Spleen (tissue), 13 donors: ENCODE data around the gene SLC2A11. TPM values are rescaled to one million over a fixed set of nuclear protein-coding genes. Genes with fewer than 3 reads are reported as not detected.
A peak's percentile ranks its signal among the peaks of the same experiment; 100 is the strongest.

Source experiments
- DNase-seq: peaks from one replicate; pipeline ENCODE4 v3.0.0-alpha.2; 2020
- H3K27ac ChIP-seq, 8 donors: fragments of 200-600 bp; sonication (generic) in 7 of 8; 1 replicate in 4 of 8; 2 replicates in 4 of 8; pipeline versions ENCODE4 v1.5.0 to v1.8.0; 2016 to 2021; ENCODE audit warnings: inconsistent platforms in 4 of 8, mild to moderate bottlenecking in 4 of 8, moderate library complexity in 1 of 8
- H3K27me3 ChIP-seq, 7 donors: fragments of 200-600 bp; sonication (generic) in 6 of 7; replicated peaks in 1 of 7; 1 replicate in 4 of 7; 2 replicates in 3 of 7; pipeline versions ENCODE4 v1.5.0 to v1.8.0; 2016 to 2021; ENCODE audit warnings: inconsistent platforms in 3 of 7, mild to moderate bottlenecking in 1 of 7
- H3K36me3 ChIP-seq, 6 donors: fragments of 200-600 bp; sonication (generic) in 5 of 6; 1 replicate in 4 of 6; 2 replicates in 2 of 6; pipeline versions ENCODE4 v1.5.0 to v1.8.0; 2016 to 2021; ENCODE audit warnings: inconsistent platforms in 2 of 6
- H3K4me1 ChIP-seq, 6 donors: fragments of 200-600 bp; sonication (generic) in 5 of 6; 1 replicate in 3 of 6; 2 replicates in 3 of 6; pipeline versions ENCODE4 v1.5.0 to v1.8.0; 2016 to 2021; ENCODE audit warnings: inconsistent platforms in 3 of 6
- H3K4me3 ChIP-seq, 8 donors: fragments of 200-600 bp; sonication (generic) in 7 of 8; 1 replicate in 4 of 8; 2 replicates in 4 of 8; pipeline versions ENCODE4 v1.5.0 to v1.8.0; 2016 to 2021; ENCODE audit warnings: inconsistent platforms in 4 of 8, mild to moderate bottlenecking in 4 of 8, moderate library complexity in 2 of 8
- H3K9me3 ChIP-seq, 8 donors: fragments of 200-600 bp; sonication (generic) in 7 of 8; 1 replicate in 4 of 8; 2 replicates in 4 of 8; pipeline versions ENCODE4 v1.5.0 to v1.8.0; 2016 to 2021; ENCODE audit warnings: inconsistent platforms in 4 of 8
- POLR2A ChIP-seq, 3 donors: fragments of 450-650 bp; IDR thresholded peaks; one replicate each; pipeline ENCODE4 v1.5.1; 2017; ENCODE audit warnings: antibody characterized with exemption in 3 of 3, mild to moderate bottlenecking in 1 of 3
- POLR2AphosphoS5 ChIP-seq, 3 donors: sonication (generic); formaldehyde crosslinking; IDR thresholded peaks; one replicate each; pipeline ENCODE4 v1.5.1; 2017; ENCODE audit warnings: antibody characterized with exemption in 3 of 3
- WGBS, 5 donors: extraction: QIAGEN DNeasy Blood & Tissue Kit in 3 of 5; methylation state at CpG; one replicate each; pipeline versions ENCODE4 v1.1.5 to v1.1.7; 2013 to 2018; 5-methylcytosine and 5-hydroxymethylcytosine counted together
- intact Hi-C: fragments of 100-400 bp; cut with DNase I; formaldehyde crosslinking; loops from one replicate; pipeline ENCODE4 v1.15.0; 2023; ENCODE audit warnings: low total_unique reads
- long read RNA-seq, 2 donors: transcript quantifications; one replicate each; lab custom pipeline, GENCODE V29; 2026
- polyA plus RNA-seq, 3 donors: library from polyadenylated mRNA; stranded (reverse); fragments of 200-250 nt; gene quantifications; one replicate each; pipeline ENCODE4 v1.2.1, GENCODE V29; 2013
- total RNA-seq, 7 donors: library from RNA; depleted of rRNA in 3 of 7; stranded (reverse); fragments of >200 nt in 3 of 7; fragmentation: NEBNext Ultra II Directional in 4 of 7; extraction: Animal tissue kit (Norgen Biotek cat#: 25700) in 4 of 7; gene quantifications; one replicate each; pipeline versions ENCODE4 v1.1.0 to v1.2.1, GENCODE V29; 2016 to 2021
- TF ChIP-seq, protein P1 (sequence below), 11 experiments: fragments of 200-600 bp in 7 of 11; fragments of 450-650 bp in 4 of 11; sonication (generic) in 4 of 11; IDR thresholded peaks in 8 of 11; conservative IDR thresholded peaks in 3 of 11; 1 replicate in 7 of 11; 2 replicates in 4 of 11; pipeline versions ENCODE4 v1.4.0 to v1.8.0; 2016 to 2021; ENCODE audit warnings: antibody characterized with exemption in 11 of 11, inconsistent platforms in 4 of 11, mild to moderate bottlenecking in 1 of 11
- donor health status: healthy with polysubstance abuse.
- donor health status: DM: no; HTN: no; CAD: no; lungs with moderate emphysema.
- donor health status: DM: no; HTN: no; CAD: no.
- donor health status: Bipolar disorder and iron deficiency.
- donor health status: healthy.
- donor health status: DM: no; HTN: no; CAD: no.
- donor health status: DM: yes; HTN: yes; CAD: no.

The SLC2A11 gene
- total RNA-seq = 10 to 100 TPM; 12.0 to 21.7 (median 16.9) TPM
- 10 to 100 TPM; 15.6 to 23.5 (median 16.2) TPM for polyA plus RNA-seq
- long read RNA-seq, donor 1 = 0 reads
- long read RNA-seq, donor 2, partial matches to known transcripts = 0 of 2 reads
- long read RNA-seq, donor 2, other reads (novel, unspliced or antisense) = 0 of 2 reads

DNA sequence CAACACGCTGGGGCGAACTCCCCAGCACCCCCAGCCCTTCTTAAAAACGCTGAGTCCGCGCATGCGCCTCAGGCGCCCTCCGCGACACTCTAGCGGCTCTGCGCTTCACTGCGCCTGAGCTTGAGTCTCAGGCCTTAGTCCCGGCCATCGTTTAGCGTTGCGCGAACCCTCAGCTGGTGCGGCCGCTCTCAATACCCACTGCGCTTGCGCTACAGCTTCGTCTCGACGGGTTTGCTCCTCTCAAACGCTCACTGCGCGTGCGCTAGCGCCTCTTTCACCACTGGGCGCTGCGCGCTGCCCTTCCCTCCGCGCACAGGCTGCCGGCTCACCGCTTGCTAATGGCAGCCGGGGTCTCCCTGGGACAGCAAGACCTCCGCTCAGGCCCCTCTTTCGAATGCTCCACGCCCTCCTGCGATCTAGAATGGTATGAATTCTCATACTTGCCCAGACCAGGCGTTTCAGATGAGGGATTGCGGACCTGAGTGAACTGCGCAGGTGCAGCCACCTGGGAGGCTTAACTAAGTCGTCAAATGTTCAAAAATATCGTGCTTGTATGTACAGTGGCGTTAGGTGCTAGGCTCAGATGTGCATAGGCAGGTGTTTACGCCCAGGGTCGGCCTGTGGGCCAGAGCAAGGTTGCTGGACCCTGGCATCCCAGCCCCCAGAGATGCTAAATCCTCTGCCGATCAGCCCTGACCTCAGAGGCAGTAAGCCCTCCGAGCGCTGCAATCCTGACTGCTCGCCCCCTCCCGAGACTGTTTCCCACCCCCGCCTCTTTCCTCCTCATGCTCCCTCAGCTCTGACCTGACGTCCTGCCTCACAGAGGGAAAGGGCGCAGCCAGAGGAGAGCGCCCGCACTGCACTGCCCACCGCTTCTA, at the start of gene SLC2A11:
SLC2A11 (plus strand) TSS at position 270 of the 878 bp plus-strand sequence; CDS start at position 395, 125 bp downstream.
- no peaks in the 10 kb centered on the region for H3K36me3 ChIP-seq
- TF ChIP-seq, protein P1, sequence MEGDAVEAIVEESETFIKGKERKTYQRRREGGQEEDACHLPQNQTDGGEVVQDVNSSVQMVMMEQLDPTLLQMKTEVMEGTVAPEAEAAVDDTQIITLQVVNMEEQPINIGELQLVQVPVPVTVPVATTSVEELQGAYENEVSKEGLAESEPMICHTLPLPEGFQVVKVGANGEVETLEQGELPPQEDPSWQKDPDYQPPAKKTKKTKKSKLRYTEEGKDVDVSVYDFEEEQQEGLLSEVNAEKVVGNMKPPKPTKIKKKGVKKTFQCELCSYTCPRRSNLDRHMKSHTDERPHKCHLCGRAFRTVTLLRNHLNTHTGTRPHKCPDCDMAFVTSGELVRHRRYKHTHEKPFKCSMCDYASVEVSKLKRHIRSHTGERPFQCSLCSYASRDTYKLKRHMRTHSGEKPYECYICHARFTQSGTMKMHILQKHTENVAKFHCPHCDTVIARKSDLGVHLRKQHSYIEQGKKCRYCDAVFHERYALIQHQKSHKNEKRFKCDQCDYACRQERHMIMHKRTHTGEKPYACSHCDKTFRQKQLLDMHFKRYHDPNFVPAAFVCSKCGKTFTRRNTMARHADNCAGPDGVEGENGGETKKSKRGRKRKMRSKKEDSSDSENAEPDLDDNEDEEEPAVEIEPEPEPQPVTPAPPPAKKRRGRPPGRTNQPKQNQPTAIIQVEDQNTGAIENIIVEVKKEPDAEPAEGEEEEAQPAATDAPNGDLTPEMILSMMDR (IDR thresholded peaks at IDR 0.05 in 8 of 11, conservative IDR thresholded peaks at IDR 0.05 in 3 of 11) = peak in 8 of 11 experiments; percentile 17 to 64 (median 49)
- peak; percentile 98 to 99 (median 99) for TF ChIP-seq POLR2AphosphoS5 (IDR thresholded peaks at IDR 0.05)
- TF ChIP-seq POLR2A (IDR thresholded peaks at IDR 0.05) = peak; percentile 18 to 82 (median 72)
- H3K27me3 ChIP-seq = no peaks in the 10 kb centered on the region
- intact Hi-C loops = no loop called here
- no peaks in the 10 kb centered on the region for H3K9me3 ChIP-seq
- peak; percentile 99 for DNase-seq
- peak within 1 kb of the TSS; percentile 90 to 95 (median 92) for H3K27ac ChIP-seq
- H3K4me1 ChIP-seq = peaks cover 4 to 33% (median 26%) of the 10 kb centered on the region in 6 donors
- WGBS, 5 donors = 0 to 1% (median 1%) methylated on average over 30 to 60 of the region's 60 CpGs
- peak within 1 kb of the TSS; percentile 50 to 83 (median 66) for H3K4me3 ChIP-seq

DNA sequence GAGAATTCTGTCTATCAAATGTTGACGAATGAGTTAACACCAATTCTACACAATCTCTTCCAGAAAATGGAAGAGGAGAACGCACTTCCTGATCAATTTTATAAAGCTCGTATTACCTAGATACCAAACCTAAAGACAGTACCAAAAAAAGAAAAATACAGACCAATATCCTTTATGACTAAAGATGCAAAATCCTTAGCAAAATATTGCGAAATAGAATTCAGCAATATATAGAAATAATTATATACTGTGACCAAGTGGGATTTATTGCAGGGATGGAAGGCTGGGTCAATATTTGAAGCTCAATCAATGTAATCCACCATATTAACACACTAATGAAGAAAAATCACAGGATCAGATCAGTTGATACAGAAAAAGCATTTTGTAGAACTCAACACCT, 45.3 kb upstream of the SLC2A11 start:
- Histone ChIP-seq H3K9me3 (no peaks in the 10 kb centered on the region), H3K4me3 (no peak overlapping the region), H3K4me1 (peaks cover 0 to 7% (median 0%) of the 10 kb centered on the region in 6 donors), H3K36me3 (peaks cover 4 to 98% (median 43%) of the 10 kb centered on the region in 6 donors), H3K27ac (no peak overlapping the region), H3K27me3 (no peaks in the 10 kb centered on the region)
- TF ChIP-seq POLR2AphosphoS5 (IDR thresholded peaks at IDR 0.05) (no peak), POLR2A (IDR thresholded peaks at IDR 0.05) (no peak)
- TF ChIP-seq, protein P1 (IDR thresholded peaks at IDR 0.05 in 8 of 11, conservative IDR thresholded peaks at IDR 0.05 in 3 of 11) = no peak
- no peak for DNase-seq
- intact Hi-C loops = no loop called here
- WGBS, 5 donors = 94 to 99% (median 98%) methylated on average over 4 of the region's 4 CpGs

- intact Hi-C loops = no loop called here
- peaks cover 4 to 100% (median 67%) of the 10 kb centered on the region in 6 donors for H3K36me3 ChIP-seq
- no peaks in the 10 kb centered on the region for H3K9me3 ChIP-seq
- peaks cover 2 to 37% (median 20%) of the 10 kb centered on the region in 6 donors for H3K4me1 ChIP-seq
- TF ChIP-seq POLR2AphosphoS5 (IDR thresholded peaks at IDR 0.05) = no peak
- TF ChIP-seq, protein P1 (IDR thresholded peaks at IDR 0.05 in 8 of 11, conservative IDR thresholded peaks at IDR 0.05 in 3 of 11) = no peak
- no peak overlapping the region for H3K27ac ChIP-seq
- peak; percentile 36 for DNase-seq
- H3K4me3 ChIP-seq = no peak overlapping the region
- 73 to 89% (median 84%) methylated on average over 9 to 10 of the region's 10 CpGs for WGBS, 5 donors
- H3K27me3 ChIP-seq = no peaks in the 10 kb centered on the region
Observed at GRCh38 chr22:23815541-23816155, 42.0 kb upstream of the SLC2A11 start.
